GM23338 (cell line): ENCODE results near the gene MARK2.

ENCODE experiments used
- CREB1 ChIP-seq: fragments of 250-450 bp; sonication (Bioruptor Pico); IDR thresholded peaks from 2 replicates; pipeline ENCODE4 v1.5.0; 2020; ENCODE audit warnings: low read depth, mild to moderate bottlenecking, moderate library complexity
- EZH2 ChIP-seq: fragments of 200-600 bp; sonication (generic); IDR thresholded peaks from one replicate; pipeline ENCODE4 v1.8.0; 2017; ENCODE audit warnings: antibody characterized with exemption, mild to moderate bottlenecking, low read depth; ENCODE audit not compliant: unreplicated experiment
- EZH2phosphoT487 ChIP-seq: fragments of 200-600 bp; sonication (generic); IDR thresholded peaks from one replicate; pipeline ENCODE4 v1.8.1; 2018; ENCODE audit warnings: antibody characterized with exemption; ENCODE audit not compliant: unreplicated experiment
- POLR2AphosphoS5 ChIP-seq: IDR thresholded peaks from 2 replicates; pipeline ENCODE4 v1.6.1; 2016; ENCODE audit warnings: antibody characterized with exemption, low read depth
- ZNF114 ChIP-seq: fragments of 250-450 bp; sonication (Bioruptor Pico); IDR thresholded peaks from 2 replicates; pipeline ENCODE4 v1.5.0; 2020; ENCODE audit warnings: mild to moderate bottlenecking, moderate library complexity
- ZNF331 ChIP-seq: fragments of 250-450 bp; sonication (Bioruptor Pico); IDR thresholded peaks from 2 replicates; pipeline ENCODE4 v1.5.0; 2020; ENCODE audit warnings: low read depth, mild to moderate bottlenecking, moderate library complexity
- TF ChIP-seq, protein P1 (sequence below), 2 experiments: fragments of 200-600 bp in 1 of 2; sonication (generic) in 1 of 2; conservative IDR thresholded peaks; 2 replicates each; pipeline versions ENCODE4 v1.5.1 to v1.6.1; 2016 to 2017; ENCODE audit warnings: antibody characterized with exemption in 2 of 2, low read depth in 2 of 2, mild to moderate bottlenecking in 2 of 2, moderate library complexity in 1 of 2
- TF ChIP-seq, protein P2 (sequence below): IDR thresholded peaks from one replicate; pipeline ENCODE4 v1.6.1; 2018; ENCODE audit warnings: antibody characterized with exemption; ENCODE audit not compliant: unreplicated experiment

- TF ChIP-seq, protein P1, sequence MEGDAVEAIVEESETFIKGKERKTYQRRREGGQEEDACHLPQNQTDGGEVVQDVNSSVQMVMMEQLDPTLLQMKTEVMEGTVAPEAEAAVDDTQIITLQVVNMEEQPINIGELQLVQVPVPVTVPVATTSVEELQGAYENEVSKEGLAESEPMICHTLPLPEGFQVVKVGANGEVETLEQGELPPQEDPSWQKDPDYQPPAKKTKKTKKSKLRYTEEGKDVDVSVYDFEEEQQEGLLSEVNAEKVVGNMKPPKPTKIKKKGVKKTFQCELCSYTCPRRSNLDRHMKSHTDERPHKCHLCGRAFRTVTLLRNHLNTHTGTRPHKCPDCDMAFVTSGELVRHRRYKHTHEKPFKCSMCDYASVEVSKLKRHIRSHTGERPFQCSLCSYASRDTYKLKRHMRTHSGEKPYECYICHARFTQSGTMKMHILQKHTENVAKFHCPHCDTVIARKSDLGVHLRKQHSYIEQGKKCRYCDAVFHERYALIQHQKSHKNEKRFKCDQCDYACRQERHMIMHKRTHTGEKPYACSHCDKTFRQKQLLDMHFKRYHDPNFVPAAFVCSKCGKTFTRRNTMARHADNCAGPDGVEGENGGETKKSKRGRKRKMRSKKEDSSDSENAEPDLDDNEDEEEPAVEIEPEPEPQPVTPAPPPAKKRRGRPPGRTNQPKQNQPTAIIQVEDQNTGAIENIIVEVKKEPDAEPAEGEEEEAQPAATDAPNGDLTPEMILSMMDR (conservative IDR thresholded peaks at IDR 0.05; ENCODE audit: low read depth in 2 of 2): no peak
- TF ChIP-seq EZH2 (no peak), CREB1 (no peak), POLR2AphosphoS5 (no peak), EZH2phosphoT487 (no peak), ZNF331 (CRISPR knock-in tag) (no peak), ZNF114 (CRISPR knock-in tag) (no peak)
- TF ChIP-seq, protein P2, sequence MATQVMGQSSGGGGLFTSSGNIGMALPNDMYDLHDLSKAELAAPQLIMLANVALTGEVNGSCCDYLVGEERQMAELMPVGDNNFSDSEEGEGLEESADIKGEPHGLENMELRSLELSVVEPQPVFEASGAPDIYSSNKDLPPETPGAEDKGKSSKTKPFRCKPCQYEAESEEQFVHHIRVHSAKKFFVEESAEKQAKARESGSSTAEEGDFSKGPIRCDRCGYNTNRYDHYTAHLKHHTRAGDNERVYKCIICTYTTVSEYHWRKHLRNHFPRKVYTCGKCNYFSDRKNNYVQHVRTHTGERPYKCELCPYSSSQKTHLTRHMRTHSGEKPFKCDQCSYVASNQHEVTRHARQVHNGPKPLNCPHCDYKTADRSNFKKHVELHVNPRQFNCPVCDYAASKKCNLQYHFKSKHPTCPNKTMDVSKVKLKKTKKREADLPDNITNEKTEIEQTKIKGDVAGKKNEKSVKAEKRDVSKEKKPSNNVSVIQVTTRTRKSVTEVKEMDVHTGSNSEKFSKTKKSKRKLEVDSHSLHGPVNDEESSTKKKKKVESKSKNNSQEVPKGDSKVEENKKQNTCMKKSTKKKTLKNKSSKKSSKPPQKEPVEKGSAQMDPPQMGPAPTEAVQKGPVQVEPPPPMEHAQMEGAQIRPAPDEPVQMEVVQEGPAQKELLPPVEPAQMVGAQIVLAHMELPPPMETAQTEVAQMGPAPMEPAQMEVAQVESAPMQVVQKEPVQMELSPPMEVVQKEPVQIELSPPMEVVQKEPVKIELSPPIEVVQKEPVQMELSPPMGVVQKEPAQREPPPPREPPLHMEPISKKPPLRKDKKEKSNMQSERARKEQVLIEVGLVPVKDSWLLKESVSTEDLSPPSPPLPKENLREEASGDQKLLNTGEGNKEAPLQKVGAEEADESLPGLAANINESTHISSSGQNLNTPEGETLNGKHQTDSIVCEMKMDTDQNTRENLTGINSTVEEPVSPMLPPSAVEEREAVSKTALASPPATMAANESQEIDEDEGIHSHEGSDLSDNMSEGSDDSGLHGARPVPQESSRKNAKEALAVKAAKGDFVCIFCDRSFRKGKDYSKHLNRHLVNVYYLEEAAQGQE: no peak
Measured at GRCh38 chr11:63870351-63871140, 31.6 kb downstream of the MARK2 start.
